Transverse colon (tissue), 4 donors: ENCODE measurements around the gene CIROP. TPM values are rescaled to one million over a fixed set of nuclear protein-coding genes. Genes with fewer than 3 reads are reported as not detected.

Source experiments
- DNase-seq: peaks from one replicate; pipeline ENCODE4 v3.0.0-alpha.2; 2019
- H3K27ac ChIP-seq, 4 donors: fragments of 200-600 bp; sonication (generic); 2 replicates each; pipeline ENCODE4 v1.5.1; 2016 to 2018; ENCODE audit warnings: inconsistent platforms in 4 of 4
- H3K27me3 ChIP-seq: fragments of 200-600 bp; sonication (generic); 2 replicates; pipeline ENCODE4 v1.5.1; 2017; ENCODE audit warnings: inconsistent platforms
- H3K36me3 ChIP-seq, 4 donors: fragments of 200-600 bp; sonication (generic); 2 replicates each; pipeline ENCODE4 v1.5.1; 2017 to 2019; ENCODE audit warnings: inconsistent platforms in 4 of 4
- H3K4me1 ChIP-seq, 4 donors: fragments of 200-600 bp; sonication (generic); 2 replicates each; pipeline ENCODE4 v1.5.1; 2017 to 2020; ENCODE audit warnings: inconsistent platforms in 4 of 4
- H3K4me3 ChIP-seq, 4 donors: fragments of 200-600 bp; sonication (generic); 1 replicate in 1 of 4; 2 replicates in 3 of 4; pipeline versions ENCODE4 v1.5.1 to v1.6.1; 2017 to 2019; ENCODE audit warnings: inconsistent platforms in 4 of 4
- H3K9me3 ChIP-seq, 2 donors: fragments of 200-600 bp; sonication (generic); 2 replicates each; pipeline ENCODE4 v1.5.1; 2017 to 2019; ENCODE audit warnings: inconsistent platforms in 2 of 2
- EP300 ChIP-seq: sonication (generic); formaldehyde crosslinking; IDR thresholded peaks from one replicate; pipeline ENCODE4 v1.6.1; 2017; ENCODE audit warnings: antibody characterized with exemption, low read depth
- POLR2A ChIP-seq: fragments of 450-650 bp; IDR thresholded peaks from one replicate; pipeline ENCODE4 v1.6.1; 2016; ENCODE audit warnings: antibody characterized with exemption, mild to moderate bottlenecking, moderate library complexity
- POLR2AphosphoS5 ChIP-seq, 3 donors: sonication (generic); formaldehyde crosslinking; IDR thresholded peaks; one replicate each; pipeline ENCODE4 v1.6.1; 2016; ENCODE audit warnings: antibody characterized with exemption in 3 of 3
- WGBS, 2 donors: methylation state at CpG; one replicate each; pipeline ENCODE4 v1.1.5; 2018; ENCODE audit warnings: low coverage in 1 of 2; 5-methylcytosine and 5-hydroxymethylcytosine counted together
- in situ Hi-C, 4 donors: fragments of 200-750 bp; cut with MboI; loops; one replicate each; pipeline versions ENCODE4 v1.15.0 to v1.15.1; 2017; ENCODE audit warnings: low sequenced_read_pairs in 3 of 4, low pct_ligation_motif_present in 1 of 4, low pct_unique_long_range_greater_than_20kb in 1 of 4
- intact Hi-C: fragments of 100-400 bp; cut with DNase I; formaldehyde crosslinking; loops from one replicate; pipeline ENCODE4 v1.15.1; 2023; ENCODE audit warnings: low total_unique reads
- total RNA-seq, 4 donors: library from RNA; depleted of rRNA; stranded (reverse); fragments of >200 nt; gene quantifications; one replicate each; pipeline ENCODE4 v1.1.0, GENCODE V29; 2016
- TF ChIP-seq, protein P1 (sequence below), 5 experiments: fragments of 200-600 bp in 3 of 5; fragments of 450-650 bp in 2 of 5; sonication (generic) in 3 of 5; IDR thresholded peaks; 1 replicate in 2 of 5; 2 replicates in 3 of 5; pipeline ENCODE4 v1.5.1; 2016 to 2017; ENCODE audit warnings: antibody characterized with exemption in 5 of 5, inconsistent platforms in 3 of 5, mild to moderate bottlenecking in 2 of 5, moderate library complexity in 1 of 5

The CIROP gene
- total RNA-seq, 4 donors from 2014 or later: not detected

DNA sequence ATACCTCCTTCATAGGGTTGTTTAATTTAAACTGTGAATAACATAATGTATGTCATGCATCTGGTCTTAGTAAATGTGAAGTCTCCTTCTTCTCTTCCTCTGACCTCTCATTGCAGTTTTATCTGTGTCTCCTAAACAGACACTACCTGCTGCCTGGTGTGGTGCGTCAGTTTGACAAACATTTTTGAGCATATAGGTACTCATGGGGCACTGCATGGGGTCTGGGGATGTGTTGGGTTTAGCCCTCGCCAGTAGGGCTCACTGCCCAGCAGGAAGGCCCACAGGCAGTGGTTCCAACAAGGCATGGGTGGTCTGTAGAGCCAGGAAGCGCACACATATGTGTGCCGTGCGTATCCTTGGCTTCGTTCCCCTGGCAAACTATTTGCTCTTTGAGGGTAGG is 17.3 kb upstream of the CIROP start:
- Histone ChIP-seq H3K27me3 (no peaks in the 10 kb centered on the region), H3K27ac (no peak overlapping the region), H3K4me1 (peaks cover 0 to 20% (median 5%) of the 10 kb centered on the region in 4 donors), H3K9me3 (no peaks in the 10 kb centered on the region), H3K36me3 (no peaks in the 10 kb centered on the region), H3K4me3 (no peak overlapping the region)
- TF ChIP-seq POLR2AphosphoS5 (IDR thresholded peaks at IDR 0.05) (no peak), POLR2A (no peak), EP300 (no peak)
- TF ChIP-seq, protein P1, sequence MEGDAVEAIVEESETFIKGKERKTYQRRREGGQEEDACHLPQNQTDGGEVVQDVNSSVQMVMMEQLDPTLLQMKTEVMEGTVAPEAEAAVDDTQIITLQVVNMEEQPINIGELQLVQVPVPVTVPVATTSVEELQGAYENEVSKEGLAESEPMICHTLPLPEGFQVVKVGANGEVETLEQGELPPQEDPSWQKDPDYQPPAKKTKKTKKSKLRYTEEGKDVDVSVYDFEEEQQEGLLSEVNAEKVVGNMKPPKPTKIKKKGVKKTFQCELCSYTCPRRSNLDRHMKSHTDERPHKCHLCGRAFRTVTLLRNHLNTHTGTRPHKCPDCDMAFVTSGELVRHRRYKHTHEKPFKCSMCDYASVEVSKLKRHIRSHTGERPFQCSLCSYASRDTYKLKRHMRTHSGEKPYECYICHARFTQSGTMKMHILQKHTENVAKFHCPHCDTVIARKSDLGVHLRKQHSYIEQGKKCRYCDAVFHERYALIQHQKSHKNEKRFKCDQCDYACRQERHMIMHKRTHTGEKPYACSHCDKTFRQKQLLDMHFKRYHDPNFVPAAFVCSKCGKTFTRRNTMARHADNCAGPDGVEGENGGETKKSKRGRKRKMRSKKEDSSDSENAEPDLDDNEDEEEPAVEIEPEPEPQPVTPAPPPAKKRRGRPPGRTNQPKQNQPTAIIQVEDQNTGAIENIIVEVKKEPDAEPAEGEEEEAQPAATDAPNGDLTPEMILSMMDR (IDR thresholded peaks at IDR 0.05): no peak
- in situ Hi-C loops: loop anchor here (5.0 to 25.0 kb wide), 3 partner anchors 60 to 165 kb away; partner anchors contain the start of genes HOMEZ (in 3 of the 4) and SLC7A8 (in 1 of the 4)
- intact Hi-C loops: no loop called here
- DNase-seq: no peak
- WGBS, 2 donors: 92 to 100% methylated on average over 1 to 6 of the region's 6 CpGs

- H3K36me3 ChIP-seq: no peaks in the 10 kb centered on the region
- intact Hi-C loops: loop anchor here (2.0 kb wide), 1 partner anchor 65 kb away; no protein-coding TSS in a partner anchor
- in situ Hi-C loops: loop anchor here (5.0 to 25.0 kb wide), 3 partner anchors 61 to 166 kb away; partner anchors contain the start of genes HOMEZ (in 3 of the 4) and SLC7A8 (in 1 of the 4)
- TF ChIP-seq POLR2A: no peak
- no peak for TF ChIP-seq EP300
- TF ChIP-seq, protein P1 (IDR thresholded peaks at IDR 0.05): no peak
- TF ChIP-seq POLR2AphosphoS5 (IDR thresholded peaks at IDR 0.05): no peak
- no peak overlapping the region for H3K4me3 ChIP-seq
- peak overlapping the region in 1 of 4 donors; percentile 45 for H3K27ac ChIP-seq
- no peaks in the 10 kb centered on the region for H3K9me3 ChIP-seq
- peak; percentile 36 for DNase-seq
- 45 to 66% methylated on average over 3 to 6 of the region's 6 CpGs for WGBS, 2 donors
- H3K27me3 ChIP-seq: no peaks in the 10 kb centered on the region
- peaks cover 0 to 20% (median 5%) of the 10 kb centered on the region in 4 donors for H3K4me1 ChIP-seq
Measured at GRCh38 chr14:23121361-23121771, 16.6 kb upstream of the CIROP start.

GRCh38 chr14:23120541-23121251 is 15.9 kb upstream of the CIROP start:
- H3K9me3 ChIP-seq: no peaks in the 10 kb centered on the region
- no peaks in the 10 kb centered on the region for H3K27me3 ChIP-seq
- H3K27ac ChIP-seq: peak overlapping the region in 2 of 4 donors; percentile 34 to 45
- in situ Hi-C loops (loop anchor here (5.0 to 25.0 kb wide), 3 partner anchors 62 to 167 kb away; partner anchors contain the start of genes HOMEZ (in 3 of the 4) and SLC7A8 (in 1 of the 4)), intact Hi-C loops (loop anchor here (2.0 kb wide), 1 partner anchor 66 kb away; no protein-coding TSS in a partner anchor)
- no peak overlapping the region for H3K4me3 ChIP-seq
- WGBS, 2 donors: 11 to 18% methylated on average over 3 to 8 of the region's 9 CpGs
- TF ChIP-seq, protein P1 (IDR thresholded peaks at IDR 0.05): peak; percentile 99 to 100 (median 100)
- no peak for TF ChIP-seq POLR2AphosphoS5 (IDR thresholded peaks at IDR 0.05)
- TF ChIP-seq POLR2A: no peak
- H3K4me1 ChIP-seq: peaks cover 0 to 20% (median 5%) of the 10 kb centered on the region in 4 donors
- H3K36me3 ChIP-seq: no peaks in the 10 kb centered on the region
- DNase-seq: peak; percentile 92
